Activated naive CD4-positive, alpha-beta T cell treated with anti-CD3 and anti-CD28 coated beads, Interleukin-2, amount 50 U/mL, for 72 hours (primary cell): ENCODE measurements around the gene PTGR3. TPM values are rescaled to one million over a fixed set of nuclear protein-coding genes. Genes with fewer than 3 reads are reported as not detected.

Source experiments
- total RNA-seq, 2 donors: library from RNA; stranded (reverse); gene quantifications; one replicate each; pipeline ENCODE4 v1.2.3, GENCODE V29; 2022

PTGR3 gene
- total RNA-seq, 2 donors from 2014 or later, result 25.9 to 31.6 TPM

Other genes starting within 250 kb of the PTGR3 start
- gene TSHZ1, start 1.7 kb upstream of the PTGR3 start, total RNA-seq, result 10 to 100 TPM in 1 of 2 donors, 1 to 10 TPM in 1; 8.7 to 17.2 TPM
- gene SMIM21, start 218.6 kb upstream of the PTGR3 start, total RNA-seq, result not detected